Measurements from ENCODE around the gene DEPP1. TPM values are rescaled to one million over a fixed set of nuclear protein-coding genes. Genes with fewer than 3 reads are reported as not detected.

The DEPP1 gene
- total and polyA plus RNA-seq, 2 of the 4 experiments (the other 2 are of a cell fraction) = 13.6 to 30.0 TPM

DNA sequence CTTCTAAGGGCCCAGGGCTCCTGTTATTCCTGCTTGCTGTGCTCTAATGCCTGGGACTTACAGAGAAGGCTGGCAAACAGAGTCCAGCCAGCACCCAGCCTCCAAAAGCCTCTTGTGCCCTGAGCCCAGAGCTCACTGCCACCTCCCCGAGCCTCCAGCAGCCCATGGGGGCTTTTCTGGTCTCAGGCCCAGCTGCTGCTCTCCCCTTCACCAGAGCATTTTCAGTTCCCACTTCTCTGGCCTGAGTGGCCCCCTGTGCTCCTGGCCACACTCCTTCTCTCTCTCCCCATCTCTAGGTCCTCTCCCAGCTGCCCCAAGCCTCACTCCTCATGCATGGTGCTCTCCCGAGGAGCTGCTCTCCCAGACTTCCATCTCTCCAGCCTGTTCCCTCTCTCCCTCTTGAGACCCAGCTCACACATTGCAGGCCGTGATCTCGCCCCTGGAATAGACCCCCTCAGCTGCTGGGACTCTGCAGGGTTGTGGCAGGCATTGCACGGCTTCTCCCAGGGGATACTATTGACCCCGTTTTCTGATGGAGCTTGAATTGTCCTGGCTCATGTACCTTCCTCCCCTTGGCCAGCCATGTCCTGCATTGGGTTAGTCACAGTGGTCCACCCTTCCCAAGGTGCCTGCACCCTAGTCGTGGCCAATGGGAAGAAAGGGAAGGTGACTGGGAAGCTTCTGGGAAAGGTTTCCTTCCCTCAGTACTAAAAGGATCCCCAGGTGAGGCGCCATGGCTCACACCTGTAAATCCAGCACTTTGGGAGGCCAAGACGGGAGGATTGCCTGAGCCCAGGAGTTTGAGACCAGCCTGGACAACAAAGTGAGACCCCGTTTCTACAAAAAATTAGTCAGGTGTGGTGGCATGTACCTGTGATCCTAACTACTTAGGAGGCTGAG, 28.0 kb downstream of the DEPP1 start:
- no peaks in the 10 kb centered on the region for H3K79me1 ChIP-seq (ENCODE audit: low read depth in 1 of 2, low read length in 2 of 2)
- TF ChIP-seq FOS (IDR thresholded peaks at IDR 0.05; ENCODE audit: low read depth, low read length) = no peak
- in situ Hi-C loops (cut with MboI; ENCODE audit: low sequenced_read_pairs) = no loop called here
- no peak overlapping the region for H2BK15ac ChIP-seq (ENCODE audit: low read depth, low read length)
- H3K9me3 ChIP-seq (ENCODE audit: control insufficient read depth, insufficient read depth, low read length) = no peaks in the 10 kb centered on the region
- H3K36me3 ChIP-seq (ENCODE audit: control insufficient read depth, insufficient read depth, low read length) = no peaks in the 10 kb centered on the region
- H3K4me2 ChIP-seq (ENCODE audit: low read depth, low read length) = no peak overlapping the region
- no peak overlapping the region for H2AFZ ChIP-seq (replicated peaks; ENCODE audit: low read length, poor library complexity)
- CTCF ChIA-PET = no interaction called here
- no peak overlapping the region for H3K27ac ChIP-seq (ENCODE audit: insufficient read depth, low read length)
- no peak overlapping the region for H4K8ac ChIP-seq (ENCODE audit: low read depth in 2 of 2, low read length in 2 of 2)
- 85% methylated on average over 3 of the region's 10 CpGs; no CpG with 5 or more reads in 1 of the 2 experiments for WGBS, 2 experiments (ENCODE audit: extremely low coverage in 2 of 2, insufficient read length in 1 of 2)
- H3K4ac ChIP-seq (ENCODE audit: low read depth, low read length) = no peak overlapping the region
- no peaks in the 10 kb centered on the region for H4K20me1 ChIP-seq (ENCODE audit: insufficient read depth, low read length)
- DNase-seq (no peak), ATAC-seq (ENCODE audit: low read depth) (no peak)
- no peak overlapping the region for H4K91ac ChIP-seq (ENCODE audit: insufficient read depth, low read depth, low read length)
- no peak overlapping the region for H3K4me3 ChIP-seq (ENCODE audit: insufficient read depth, low read depth, low read length)
- dilution Hi-C loops (cut with HindIII; ENCODE audit: low sequenced_read_pairs, unreplicated experiment) = no loop called here
- no TSS peak for BruUV-seq (replicated peaks)
- 0 out of 2 replicates have a peak overlapping the region, but pooled peaks have one; percentile 21 for H3K14ac ChIP-seq (replicated peaks; ENCODE audit: low read depth, low read length)
- POLR2A ChIA-PET (ENCODE audit: unreplicated experiment) = no interaction called here
- no peak overlapping the region for H2BK120ac ChIP-seq (ENCODE audit: low read depth, low read length)
- H3K56ac ChIP-seq (ENCODE audit: extremely low read depth, insufficient read depth, low read length) = no peak overlapping the region
- H2BK20ac ChIP-seq (ENCODE audit: low read depth, low read length) = no peak overlapping the region
- no peak overlapping the region for H3K18ac ChIP-seq (ENCODE audit: low read depth, low read length)
- H2BK5ac ChIP-seq (ENCODE audit: low read depth, low read length, poor library complexity, severe bottlenecking) = no peak overlapping the region
- no peak overlapping the region for H3K23ac ChIP-seq (ENCODE audit: low read depth, low read length)
- H4K5ac ChIP-seq (ENCODE audit: low read depth, low read length) = no peak overlapping the region
- no peak overlapping the region for H3K9ac ChIP-seq (ENCODE audit: low read depth, low read length)
- peaks cover 6% of the 10 kb centered on the region for H3K9me1 ChIP-seq (ENCODE audit: insufficient read depth, low read length)
- no peak overlapping the region for H2AK9ac ChIP-seq (replicated peaks; ENCODE audit: low read depth, low read length, poor library complexity)
- peaks cover 9% of the 10 kb centered on the region for H3K4me1 ChIP-seq (ENCODE audit: control insufficient read depth, insufficient read depth, low read length)
- H2AK5ac ChIP-seq (ENCODE audit: low read depth, low read length) = peak overlapping the region; percentile 25; the same call in 1 of the 2 replicates
- no peaks in the 10 kb centered on the region for H3K27me3 ChIP-seq (ENCODE audit: control insufficient read depth, insufficient read depth, low read length)
- intact Hi-C loops (cut with micrococcal nuclease) = no loop called here

Measured in IMR-90 (cell line).